Mesenchymal stem cell (in vitro differentiated cells and primary cell): Measurements from ENCODE around the gene ZNF19.

Experiments
- DNase-seq: peaks from one replicate; pipeline ENCODE4 v3.0.0-alpha.2; 2013
- H2AFZ ChIP-seq: one replicate; pipeline ENCODE4 v1.6.1; 2013; ENCODE audit warnings: low read depth, mild to moderate bottlenecking, control low read depth, inconsistent platforms, low read length, moderate library complexity
- H2AK5ac ChIP-seq: 2 replicates; pipeline ENCODE4 v1.6.1; 2013; ENCODE audit warnings: low read length, moderate library complexity, mild to moderate bottlenecking, inconsistent platforms; ENCODE audit not compliant: severe bottlenecking
- H2BK120ac ChIP-seq: one replicate; pipeline ENCODE4 v1.6.1; 2013; ENCODE audit warnings: low read depth, mild to moderate bottlenecking, inconsistent platforms, low read length, moderate library complexity
- H2BK12ac ChIP-seq, 2 experiments: one replicate each; pipeline ENCODE4 v1.6.1; 2013; ENCODE audit warnings: inconsistent platforms in 2 of 2, low read length in 2 of 2, mild to moderate bottlenecking in 2 of 2, moderate library complexity in 2 of 2, control low read depth in 1 of 2
- H2BK15ac ChIP-seq: one replicate; pipeline ENCODE4 v1.6.1; 2013; ENCODE audit warnings: mild to moderate bottlenecking, low read depth, inconsistent platforms; ENCODE audit not compliant: poor library complexity, severe bottlenecking
- H2BK5ac ChIP-seq: 2 replicates; pipeline ENCODE4 v1.6.1; 2013; ENCODE audit warnings: low read depth, mild to moderate bottlenecking, low read length, control low read depth, inconsistent platforms; ENCODE audit not compliant: poor library complexity, severe bottlenecking
- H3K14ac ChIP-seq, 2 experiments: one replicate each; pipeline ENCODE4 v1.6.1; 2013; ENCODE audit warnings: inconsistent platforms in 2 of 2, low read length in 2 of 2, control low read depth in 1 of 2, mild to moderate bottlenecking in 1 of 2, moderate library complexity in 1 of 2
- H3K18ac ChIP-seq, 2 experiments: one replicate each; pipeline ENCODE4 v1.6.1; 2013; ENCODE audit warnings: inconsistent platforms in 2 of 2, low read length in 2 of 2, control low read depth in 1 of 2, low read depth in 1 of 2, mild to moderate bottlenecking in 1 of 2
- H3K23ac ChIP-seq, 2 experiments: one replicate each; pipeline ENCODE4 v1.6.1; 2013; ENCODE audit warnings: inconsistent platforms in 2 of 2, low read length in 2 of 2, mild to moderate bottlenecking in 2 of 2, moderate library complexity in 2 of 2, control low read depth in 1 of 2
- H3K27ac ChIP-seq: 2 replicates; pipeline ENCODE4 v1.5.1; 2013; ENCODE audit warnings: mild to moderate bottlenecking, moderate library complexity, low read length, control low read depth, inconsistent platforms; ENCODE audit not compliant: poor library complexity, severe bottlenecking
- H3K27me3 ChIP-seq, 2 experiments: 2 replicates each; pipeline versions ENCODE4 v1.6.1 to v1.7.0; 2013; ENCODE audit warnings: low read length in 2 of 2, mild to moderate bottlenecking in 2 of 2, moderate library complexity in 2 of 2, control low read depth in 1 of 2, inconsistent platforms in 1 of 2; ENCODE audit not compliant: control insufficient read depth in 1 of 2, insufficient read depth in 1 of 2
- H3K36me3 ChIP-seq, 2 experiments: 2 replicates each; pipeline versions ENCODE4 v1.6.1 to v1.7.0; 2013; ENCODE audit warnings: low read length in 2 of 2, control low read depth in 1 of 2, inconsistent platforms in 1 of 2, low read depth in 1 of 2, mild to moderate bottlenecking in 1 of 2; ENCODE audit not compliant: insufficient read depth in 2 of 2, control insufficient read depth in 1 of 2
- H3K4ac ChIP-seq, 2 experiments: one replicate each; pipeline ENCODE4 v1.6.1; 2013; ENCODE audit warnings: inconsistent platforms in 2 of 2, low read length in 2 of 2, mild to moderate bottlenecking in 2 of 2, moderate library complexity in 2 of 2, control low read depth in 1 of 2, low read depth in 1 of 2
- H3K4me1 ChIP-seq: 2 replicates; pipeline ENCODE4 v1.6.1; 2013; ENCODE audit warnings: low read depth, low read length, control low read depth; ENCODE audit not compliant: control insufficient read depth, insufficient read depth
- H3K4me2 ChIP-seq: 2 replicates; pipeline ENCODE4 v1.6.1; 2013; ENCODE audit warnings: low read length, mild to moderate bottlenecking, inconsistent platforms; ENCODE audit not compliant: poor library complexity, severe bottlenecking
- H3K4me3 ChIP-seq, 2 experiments: 2 replicates each; pipeline versions ENCODE4 v1.5.1 to v1.7.0; 2013; ENCODE audit warnings: low read length in 2 of 2, mild to moderate bottlenecking in 2 of 2, control low read depth in 1 of 2, low read depth in 1 of 2; ENCODE audit not compliant: insufficient read depth in 1 of 2
- H3K79me1 ChIP-seq: replicated peaks from 2 replicates; pipeline ENCODE4 v1.6.1; 2013; ENCODE audit warnings: mild to moderate bottlenecking, control low read depth, low read length, inconsistent platforms; ENCODE audit not compliant: poor library complexity, severe bottlenecking
- H3K9ac ChIP-seq: 2 replicates; pipeline ENCODE4 v1.7.0; 2013; ENCODE audit warnings: mild to moderate bottlenecking, low read length, moderate library complexity
- H3K9me3 ChIP-seq: 2 replicates; pipeline ENCODE4 v1.7.0; 2013; ENCODE audit warnings: mild to moderate bottlenecking, low read length; ENCODE audit not compliant: control insufficient read depth
- H4K8ac ChIP-seq: one replicate; pipeline ENCODE4 v1.6.1; 2013; ENCODE audit warnings: inconsistent platforms, mild to moderate bottlenecking, low read length, moderate library complexity
- H4K91ac ChIP-seq: one replicate; pipeline ENCODE4 v1.6.1; 2013; ENCODE audit warnings: mild to moderate bottlenecking, low read length, inconsistent platforms
- WGBS: methylation state at CpG from one replicate; pipeline ENCODE4 v1.1.7; 2013; ENCODE audit warnings: mixed read lengths; 5-methylcytosine and 5-hydroxymethylcytosine counted together

Gene ZNF19

GRCh38 chr16:71474864-71475263 is 14.3 kb downstream of the ZNF19 start:
- Histone ChIP-seq H3K4ac (no peak overlapping the region), H3K36me3 (peaks cover 0 to 43% of the 10 kb centered on the region in 2 experiments), H3K79me1 (peaks cover under 1% of the 10 kb centered on the region), H2AK5ac (no peak overlapping the region), H2BK12ac (no peak overlapping the region), H2BK15ac (no peak overlapping the region), H3K4me2 (no peak overlapping the region), H3K27me3 (no peaks in the 10 kb centered on the region), H2BK120ac (no peak overlapping the region), H3K23ac (no peak overlapping the region), H3K14ac (no peak overlapping the region), H3K9ac (peak overlapping the region; percentile 60), H4K91ac (no peak overlapping the region), H3K18ac (no peak overlapping the region), H3K4me3 (no peak overlapping the region), H3K9me3 (peaks cover 8% of the 10 kb centered on the region), H3K4me1 (no peaks in the 10 kb centered on the region), H2BK5ac (no peak overlapping the region), H2AFZ (no peak overlapping the region), H3K27ac (peak overlapping the region; percentile 78), H4K8ac (no peak overlapping the region)
- DNase-seq: peak; percentile 81
- WGBS: 0% methylated on average over 2 of the region's 3 CpGs

GRCh38 chr16:71473891-71474290 is 15.2 kb downstream of the ZNF19 start:
- Histone ChIP-seq H2BK15ac (no peak overlapping the region), H3K18ac (no peak overlapping the region), H2AFZ (no peak overlapping the region), H3K27ac (no peak overlapping the region), H3K4me3 (no peak overlapping the region), H2BK120ac (no peak overlapping the region), H3K79me1 (no peaks in the 10 kb centered on the region), H2BK12ac (no peak overlapping the region), H3K27me3 (no peaks in the 10 kb centered on the region), H4K8ac (no peak overlapping the region), H3K4me2 (no peak overlapping the region), H3K9ac (no peak overlapping the region), H2BK5ac (no peak overlapping the region), H3K4ac (no peak overlapping the region), H3K14ac (no peak overlapping the region), H3K4me1 (no peaks in the 10 kb centered on the region), H4K91ac (no peak overlapping the region), H3K23ac (peak overlapping the region in 1 of 2 experiments; percentile 63), H3K36me3 (peaks cover 0 to 42% of the 10 kb centered on the region in 2 experiments), H2AK5ac (peak overlapping the region; percentile 7), H3K9me3 (peaks cover 8% of the 10 kb centered on the region)
- WGBS: 90% methylated on average over 5 of the region's 5 CpGs
- DNase-seq: no peak

DNA sequence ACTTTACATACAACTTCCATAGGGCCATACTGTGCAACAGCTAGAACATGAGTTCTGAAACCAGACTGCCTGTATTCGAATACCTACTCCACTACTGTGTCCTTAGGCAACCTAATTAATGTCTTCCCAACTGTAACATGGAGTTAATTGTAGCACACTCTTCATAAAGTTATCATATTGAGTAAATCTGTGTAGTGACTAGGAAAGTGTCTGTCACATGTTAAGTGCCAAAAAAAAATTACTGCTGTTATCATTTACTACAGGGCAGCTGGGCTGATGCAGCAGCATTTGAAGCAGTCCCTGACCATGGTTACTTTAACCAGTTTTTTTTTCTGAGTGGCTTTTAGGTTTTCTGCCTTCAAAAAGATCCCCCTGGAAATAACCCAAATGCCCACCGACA is 16.2 kb downstream of the ZNF19 start:
- H3K9ac ChIP-seq: no peak overlapping the region
- 83% methylated on average over 1 of the region's 2 CpGs for WGBS

GRCh38 chr16:71472051-71472450 is 17.1 kb downstream of the ZNF19 start:
- Histone ChIP-seq H3K14ac (no peak overlapping the region), H3K23ac (no peak overlapping the region), H3K4me3 (no peak overlapping the region), H3K4me1 (no peaks in the 10 kb centered on the region), H4K8ac (no peak overlapping the region), H3K79me1 (no peaks in the 10 kb centered on the region), H3K18ac (no peak overlapping the region), H2AFZ (no peak overlapping the region), H2BK5ac (no peak overlapping the region), H2AK5ac (no peak overlapping the region), H3K36me3 (peaks cover 0 to 23% of the 10 kb centered on the region in 2 experiments), H4K91ac (no peak overlapping the region), H2BK120ac (no peak overlapping the region), H3K4ac (no peak overlapping the region), H2BK12ac (no peak overlapping the region), H3K9ac (no peak overlapping the region), H2BK15ac (no peak overlapping the region), H3K27ac (no peak overlapping the region), H3K27me3 (no peaks in the 10 kb centered on the region), H3K9me3 (peaks cover 8% of the 10 kb centered on the region), H3K4me2 (no peak overlapping the region)
- DNase-seq: no peak
- WGBS: 62% methylated on average over 2 of the region's 2 CpGs

More for the DNA sequence above, 16.2 kb downstream of the ZNF19 start:
- H3K4ac ChIP-seq: no peak overlapping the region
- no peak overlapping the region for H2AFZ ChIP-seq
- no peaks in the 10 kb centered on the region for H3K27me3 ChIP-seq
- H2BK15ac ChIP-seq: no peak overlapping the region
- no peak overlapping the region for H3K4me2 ChIP-seq
- no peak overlapping the region for H3K18ac ChIP-seq
- no peaks in the 10 kb centered on the region for H3K4me1 ChIP-seq
- H2BK5ac ChIP-seq: no peak overlapping the region
- no peak overlapping the region for H2AK5ac ChIP-seq
- no peak for DNase-seq
- H3K9me3 ChIP-seq: peaks cover 8% of the 10 kb centered on the region
- H4K91ac ChIP-seq: no peak overlapping the region
- H3K23ac ChIP-seq: no peak overlapping the region
- no peaks in the 10 kb centered on the region for H3K79me1 ChIP-seq
- no peak overlapping the region for H4K8ac ChIP-seq
- H3K14ac ChIP-seq: no peak overlapping the region
- no peak overlapping the region for H2BK120ac ChIP-seq
- H3K27ac ChIP-seq: no peak overlapping the region
- peaks cover 0 to 32% of the 10 kb centered on the region in 2 experiments for H3K36me3 ChIP-seq
- H3K4me3 ChIP-seq: no peak overlapping the region
- H2BK12ac ChIP-seq: no peak overlapping the region
